HepG2 (cell line): ENCODE data around the gene NCOA5. TPM values are rescaled to one million over a fixed set of nuclear protein-coding genes. Genes with fewer than 3 reads are reported as not detected.

Source experiments
- ATAC-seq: fragments of 200-7000 bp; cut with Tn5 transposase; 3 replicates; pipeline ENCODE4 v1.9.1; 2020; ENCODE audit warnings: mild to moderate bottlenecking, moderate library complexity
- BruUV-seq: library from RNA; stranded (reverse); fragments of 400-500 nt; replicated peaks from 2 replicates; lab custom pipeline; 2021; lab: Mats Ljungman, UMichigan
- CTCF ChIA-PET: fragments of 300-600 bp; formaldehyde crosslinking; extraction: SDS; loops from one replicate; lab custom pipeline; 2021; ENCODE audit warnings: low total read pairs, inconsistent platforms, low intra/inter-chr PET ratio; lab: Yijun Ruan, JAX
- POLR2A ChIA-PET: fragments of 350-600 bp; sonication (Branson Sonifier 250); formaldehyde crosslinking; loops from one replicate; lab custom pipeline; 2020; ENCODE audit warnings: antibody characterized with exemption, inconsistent platforms; lab: Yijun Ruan, JAX
- DNase-seq: peaks from one replicate; pipeline ENCODE4 v3.0.0-alpha.2; 2015; ENCODE audit warnings: low spot score
- FAIRE-seq: peaks from 3 replicates; lab custom pipeline; 2011; peaks lifted over from hg19 to GRCh38; lab: Jason Lieb, UNC
- H2AFZ ChIP-seq: one replicate; pipeline ENCODE4 v1.6.1; 2011; ENCODE audit warnings: low read length, inconsistent platforms
- H3K27ac ChIP-seq: fragments of 300-600 bp; 3 replicates; pipeline ENCODE4 v1.8.0; 2011; ENCODE audit warnings: mixed run types, mild to moderate bottlenecking, mixed read lengths, low read length, inconsistent platforms; ENCODE audit not compliant: insufficient read depth; ENCODE audit errors: extremely low read length
- H3K27me3 ChIP-seq, 2 experiments: fragments of 200-600 bp in 1 of 2; 2 replicates in 1 of 2; 3 replicates in 1 of 2; pipeline versions ENCODE4 v1.6.0 to v1.8.0; 2011; ENCODE audit warnings: low read length in 2 of 2, mild to moderate bottlenecking in 2 of 2, moderate library complexity in 2 of 2, inconsistent platforms in 1 of 2; ENCODE audit not compliant: insufficient read depth in 2 of 2, control insufficient read depth in 1 of 2
- H3K36me3 ChIP-seq, 2 experiments: fragments of 200-600 bp in 1 of 2; replicated peaks in 1 of 2; 2 replicates in 1 of 2; 3 replicates in 1 of 2; pipeline versions ENCODE4 v1.5.1 to v1.8.0; 2011; ENCODE audit warnings: low read length in 2 of 2, inconsistent platforms in 1 of 2; ENCODE audit not compliant: insufficient read depth in 2 of 2, control insufficient read depth in 1 of 2
- H3K4me1 ChIP-seq: 2 replicates; pipeline ENCODE4 v1.5.1; 2012; ENCODE audit warnings: low read length, inconsistent platforms; ENCODE audit not compliant: insufficient read depth
- H3K4me2 ChIP-seq: 2 replicates; pipeline ENCODE4 v1.6.0; 2011; ENCODE audit warnings: low read depth, low read length, inconsistent platforms
- H3K4me3 ChIP-seq, 3 experiments: fragments of 200-600 bp in 1 of 3; sonication (generic), shearing (Covaris generic) in 1 of 3; replicated peaks in 1 of 3; 2 replicates each; pipeline ENCODE4 v1.5.1; 2011 to 2016; ENCODE audit warnings: low read length in 3 of 3, inconsistent platforms in 2 of 3, low read depth in 2 of 3, mild to moderate bottlenecking in 2 of 3, control low read depth in 1 of 3, mixed read lengths in 1 of 3; ENCODE audit not compliant: insufficient read depth in 1 of 3
- H3K79me2 ChIP-seq: one replicate; pipeline ENCODE4 v1.6.1; 2011; ENCODE audit warnings: low read length, inconsistent platforms; ENCODE audit not compliant: insufficient read depth
- H3K9ac ChIP-seq: 2 replicates; pipeline ENCODE4 v1.6.0; 2011; ENCODE audit warnings: mild to moderate bottlenecking, low read depth, low read length, inconsistent platforms; ENCODE audit not compliant: insufficient read depth
- H3K9me3 ChIP-seq: 2 replicates; pipeline ENCODE4 v1.5.1; 2012; ENCODE audit warnings: mild to moderate bottlenecking, low read length
- H4K20me1 ChIP-seq: 2 replicates; pipeline ENCODE4 v1.6.0; 2011; ENCODE audit warnings: inconsistent platforms, mild to moderate bottlenecking, low read length, moderate library complexity; ENCODE audit not compliant: insufficient read depth
- FOXK2 ChIP-seq: fragments of 450-650 bp; IDR thresholded peaks from 2 replicates; pipeline ENCODE4 v1.6.1; 2016
- LCORL ChIP-seq, 2 experiments: fragments of 450-650 bp in 1 of 2; sonication (generic) in 1 of 2; formaldehyde crosslinking in 1 of 2; IDR thresholded peaks; 2 replicates each; pipeline versions ENCODE4 v1.5.0 to v1.6.1; 2017 to 2020; ENCODE audit warnings: antibody characterized with exemption in 1 of 2, missing genetic modification reagents in 1 of 2
- NCOA5 ChIP-seq: sonication (generic); formaldehyde crosslinking; IDR thresholded peaks from 2 replicates; pipeline ENCODE4 v1.4.0; 2020; ENCODE audit warnings: missing genetic modification reagents
- SKIL ChIP-seq: sonication (generic); formaldehyde crosslinking; IDR thresholded peaks from 2 replicates; pipeline ENCODE4 v1.8.0; 2022; ENCODE audit warnings: missing genetic modification reagents, mild to moderate bottlenecking, moderate library complexity, borderline replicate concordance
- YEATS2 ChIP-seq: sonication (generic); formaldehyde crosslinking; IDR thresholded peaks from 2 replicates; pipeline ENCODE4 v1.4.0; 2020; ENCODE audit warnings: missing genetic modification reagents, borderline replicate concordance
- ZBTB43 ChIP-seq: sonication (generic); formaldehyde crosslinking; conservative IDR thresholded peaks from 2 replicates; pipeline ENCODE4 v1.4.0; 2020; ENCODE audit warnings: missing genetic modification reagents
- ZNF180 ChIP-seq: sonication (generic); formaldehyde crosslinking; IDR thresholded peaks from 2 replicates; pipeline ENCODE4 v1.4.0; 2020; ENCODE audit warnings: low read depth, missing genetic modification reagents, borderline replicate concordance
- ZNF674 ChIP-seq: sonication (generic); formaldehyde crosslinking; IDR thresholded peaks from 2 replicates; pipeline ENCODE4 v1.5.0; 2020; ENCODE audit warnings: low read depth, mild to moderate bottlenecking, missing genetic modification reagents
- ZNF784 ChIP-seq: sonication (generic); formaldehyde crosslinking; IDR thresholded peaks from 2 replicates; pipeline ENCODE4 v1.5.1; 2020; ENCODE audit warnings: missing genetic modification reagents, mild to moderate bottlenecking, borderline replicate concordance
- ZSCAN29 ChIP-seq: sonication (generic); formaldehyde crosslinking; conservative IDR thresholded peaks from 2 replicates; pipeline ENCODE4 v1.4.0; 2020; ENCODE audit warnings: mild to moderate bottlenecking, missing genetic modification reagents
- WGBS: methylation state at CpG from one replicate; pipeline ENCODE4 v1.1.6; 2017; ENCODE audit warnings: low lambda C conversion rate; 5-methylcytosine and 5-hydroxymethylcytosine counted together
- in situ Hi-C: cut with HindIII; loops from 2 replicates; pipeline ENCODE4 v1.10.0; 2017; ENCODE audit warnings: low pct_unique_long_range_greater_than_20kb; ENCODE audit not compliant: extremely low pct_ligation_motif_present
- intact Hi-C: fragments of 100-400 bp; cut with micrococcal nuclease; formaldehyde crosslinking; loops from one replicate; pipeline ENCODE4 v1.10.0; 2022; ENCODE audit not compliant: unreplicated experiment
- polyA plus RNA-seq, 8 experiments: library from polyadenylated mRNA; depleted of rRNA in 3 of 8; stranded (reverse) in 7 of 8; unstranded in 1 of 8; fragments of >200 nt; fragmentation: Illumina TruSeq in 4 of 8; extraction: Trizol in 4 of 8; gene quantifications; 2 replicates each; pipeline versions ENCODE4 v1.2.1 to v1.2.3, GENCODE V29; 2011 to 2016; ENCODE audit warnings: low read depth in 4 of 8, missing spikeins in 1 of 8, mixed read lengths in 1 of 8; ENCODE audit not compliant: insufficient read depth in 1 of 8
- total RNA-seq, 5 experiments: library from RNA; depleted of rRNA; stranded (reverse); fragments of >200 nt; fragmentation: Illumina TruSeq; extraction: Trizol; gene quantifications; 2 replicates each; pipeline ENCODE4 v1.2.3, GENCODE V29; 2016; ENCODE audit warnings: low read depth in 1 of 5
- TF ChIP-seq, protein P1 (sequence below): sonication (generic); formaldehyde crosslinking; IDR thresholded peaks from 2 replicates; pipeline ENCODE4 v1.4.0; 2020; ENCODE audit warnings: missing genetic modification reagents

Gene NCOA5
- total and polyA plus RNA-seq, 2 of the 13 experiments (the other 11 are each of a cell fraction or from before 2014, with no cell fraction given): 16.5 to 28.4 TPM

DNA sequence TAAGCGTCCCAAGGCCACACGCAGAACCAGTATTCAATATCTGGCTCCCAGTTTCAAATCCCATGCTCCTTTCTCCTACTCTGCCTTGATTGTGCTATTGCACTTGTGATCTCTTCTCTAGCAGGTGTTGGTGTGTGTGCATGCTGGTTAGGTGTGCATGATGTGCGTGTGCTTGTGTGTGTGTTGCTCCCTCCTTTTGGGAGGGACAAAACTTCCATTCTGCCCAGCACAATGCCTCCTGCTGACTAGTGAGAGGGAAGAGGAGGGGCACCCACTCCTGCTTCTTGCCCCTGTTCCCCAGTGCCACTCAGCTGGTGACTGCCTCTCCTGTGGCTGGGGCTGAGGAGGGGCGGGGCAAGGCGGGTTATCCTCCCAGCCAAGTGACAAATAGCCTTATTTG, 48.1 kb upstream of the NCOA5 start (continued):
- TF ChIP-seq ZSCAN29 (CRISPR knock-in tag) (no peak), SKIL (CRISPR knock-in tag) (no peak), FOXK2 (no peak)

- ATAC-seq (no peak), DNase-seq (no peak), FAIRE-seq (no peak)
- Histone ChIP-seq H3K4me1 (no peaks in the 10 kb centered on the region), H3K4me2 (no peak overlapping the region), H3K27me3 (peaks cover 13 to 75% of the 10 kb centered on the region in 2 experiments; a peak in 4 of 5 replicates), H4K20me1 (no peaks in the 10 kb centered on the region), H3K9ac (no peak overlapping the region), H3K79me2 (no peaks in the 10 kb centered on the region), H3K36me3 (no peaks in the 10 kb centered on the region), H3K9me3 (no peaks in the 10 kb centered on the region), H3K4me3 (no peak overlapping the region), H3K27ac (no peak overlapping the region), H2AFZ (no peak overlapping the region)
- 7% methylated on average over 12 of the region's 12 CpGs for WGBS
- in situ Hi-C loops: no loop called here
- no TSS peak for BruUV-seq
- POLR2A ChIA-PET: no interaction called here
- CTCF ChIA-PET: interaction anchor here (1.1 kb wide), 1 partner anchor 113 kb away, joined by 5 read pairs; no protein-coding TSS in a partner anchor
- intact Hi-C loops: no loop called here
- TF ChIP-seq YEATS2 (CRISPR knock-in tag) (no peak), NCOA5 (CRISPR knock-in tag) (no peak), ZNF180 (no peak), LCORL (IDR thresholded peaks at IDR 0.05) (no peak), LCORL (CRISPR knock-in tag; IDR thresholded peaks at IDR 0.05) (no peak), ZBTB43 (CRISPR knock-in tag) (no peak), ZNF674 (CRISPR knock-in tag) (no peak), ZNF784 (CRISPR knock-in tag) (no peak)
- TF ChIP-seq, protein P1, sequence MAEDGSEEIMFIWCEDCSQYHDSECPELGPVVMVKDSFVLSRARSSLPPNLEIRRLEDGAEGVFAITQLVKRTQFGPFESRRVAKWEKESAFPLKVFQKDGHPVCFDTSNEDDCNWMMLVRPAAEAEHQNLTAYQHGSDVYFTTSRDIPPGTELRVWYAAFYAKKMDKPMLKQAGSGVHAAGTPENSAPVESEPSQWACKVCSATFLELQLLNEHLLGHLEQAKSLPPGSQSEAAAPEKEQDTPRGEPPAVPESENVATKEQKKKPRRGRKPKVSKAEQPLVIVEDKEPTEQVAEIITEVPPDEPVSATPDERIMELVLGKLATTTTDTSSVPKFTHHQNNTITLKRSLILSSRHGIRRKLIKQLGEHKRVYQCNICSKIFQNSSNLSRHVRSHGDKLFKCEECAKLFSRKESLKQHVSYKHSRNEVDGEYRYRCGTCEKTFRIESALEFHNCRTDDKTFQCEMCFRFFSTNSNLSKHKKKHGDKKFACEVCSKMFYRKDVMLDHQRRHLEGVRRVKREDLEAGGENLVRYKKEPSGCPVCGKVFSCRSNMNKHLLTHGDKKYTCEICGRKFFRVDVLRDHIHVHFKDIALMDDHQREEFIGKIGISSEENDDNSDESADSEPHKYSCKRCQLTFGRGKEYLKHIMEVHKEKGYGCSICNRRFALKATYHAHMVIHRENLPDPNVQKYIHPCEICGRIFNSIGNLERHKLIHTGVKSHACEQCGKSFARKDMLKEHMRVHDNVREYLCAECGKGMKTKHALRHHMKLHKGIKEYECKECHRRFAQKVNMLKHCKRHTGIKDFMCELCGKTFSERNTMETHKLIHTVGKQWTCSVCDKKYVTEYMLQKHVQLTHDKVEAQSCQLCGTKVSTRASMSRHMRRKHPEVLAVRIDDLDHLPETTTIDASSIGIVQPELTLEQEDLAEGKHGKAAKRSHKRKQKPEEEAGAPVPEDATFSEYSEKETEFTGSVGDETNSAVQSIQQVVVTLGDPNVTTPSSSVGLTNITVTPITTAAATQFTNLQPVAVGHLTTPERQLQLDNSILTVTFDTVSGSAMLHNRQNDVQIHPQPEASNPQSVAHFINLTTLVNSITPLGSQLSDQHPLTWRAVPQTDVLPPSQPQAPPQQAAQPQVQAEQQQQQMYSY (CRISPR knock-in tag): no peak
Observed at GRCh38 chr20:46135856-46136633, 46.3 kb upstream of the NCOA5 start.
